ENCODE data around the gene PXDC1. TPM values are rescaled to one million over a fixed set of nuclear protein-coding genes. Genes with fewer than 3 reads are reported as not detected.

Gene PXDC1
- 0.88 TPM for polyA plus RNA-seq (2012; ENCODE audit: insufficient read length, low read depth)

DNA sequence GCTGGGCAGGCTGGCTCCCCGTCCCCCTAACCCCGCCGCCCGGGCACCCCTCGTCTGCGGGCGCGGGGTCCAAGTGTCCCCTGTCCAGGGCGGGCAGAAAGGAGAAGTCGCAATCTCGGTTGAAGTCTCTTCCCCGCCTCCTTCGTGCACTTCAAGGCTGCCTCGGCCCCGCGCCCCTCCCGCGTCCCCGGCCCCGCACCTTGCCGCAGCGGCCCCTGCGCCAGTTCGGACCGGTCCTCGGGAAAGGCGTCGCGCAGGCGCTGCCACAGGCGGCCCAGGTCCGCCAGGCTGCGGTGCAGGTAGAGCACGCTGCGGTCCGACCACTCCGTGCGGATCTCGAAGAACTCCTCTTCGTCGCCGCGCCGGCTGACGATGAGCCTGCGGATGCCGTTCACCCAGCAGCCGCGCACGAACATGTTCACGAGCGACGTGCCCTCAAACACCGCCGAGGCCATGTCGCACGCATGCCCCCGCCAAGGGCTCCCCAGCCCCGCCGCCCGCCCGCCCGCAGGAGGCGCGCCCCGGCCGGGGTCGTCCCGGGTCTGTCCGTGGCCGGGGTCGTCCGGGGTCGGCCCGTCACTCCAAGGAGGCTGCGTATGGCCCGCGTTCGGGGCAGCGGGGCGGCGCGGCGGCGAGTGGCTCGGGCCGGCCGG lies at the start of gene PXDC1:
Gene PXDC1, minus strand, starts transcription at position 637 of the 653 bp plus-strand sequence. Its CDS starts 182 bp downstream, at position 455.
- TF ChIP-seq FOXP2 (optimal IDR thresholded peaks at IDR 0.05; ENCODE audit: borderline replicate concordance, extremely low read depth, extremely low read length, insufficient read depth), result no peak
- TF ChIP-seq, protein P1, sequence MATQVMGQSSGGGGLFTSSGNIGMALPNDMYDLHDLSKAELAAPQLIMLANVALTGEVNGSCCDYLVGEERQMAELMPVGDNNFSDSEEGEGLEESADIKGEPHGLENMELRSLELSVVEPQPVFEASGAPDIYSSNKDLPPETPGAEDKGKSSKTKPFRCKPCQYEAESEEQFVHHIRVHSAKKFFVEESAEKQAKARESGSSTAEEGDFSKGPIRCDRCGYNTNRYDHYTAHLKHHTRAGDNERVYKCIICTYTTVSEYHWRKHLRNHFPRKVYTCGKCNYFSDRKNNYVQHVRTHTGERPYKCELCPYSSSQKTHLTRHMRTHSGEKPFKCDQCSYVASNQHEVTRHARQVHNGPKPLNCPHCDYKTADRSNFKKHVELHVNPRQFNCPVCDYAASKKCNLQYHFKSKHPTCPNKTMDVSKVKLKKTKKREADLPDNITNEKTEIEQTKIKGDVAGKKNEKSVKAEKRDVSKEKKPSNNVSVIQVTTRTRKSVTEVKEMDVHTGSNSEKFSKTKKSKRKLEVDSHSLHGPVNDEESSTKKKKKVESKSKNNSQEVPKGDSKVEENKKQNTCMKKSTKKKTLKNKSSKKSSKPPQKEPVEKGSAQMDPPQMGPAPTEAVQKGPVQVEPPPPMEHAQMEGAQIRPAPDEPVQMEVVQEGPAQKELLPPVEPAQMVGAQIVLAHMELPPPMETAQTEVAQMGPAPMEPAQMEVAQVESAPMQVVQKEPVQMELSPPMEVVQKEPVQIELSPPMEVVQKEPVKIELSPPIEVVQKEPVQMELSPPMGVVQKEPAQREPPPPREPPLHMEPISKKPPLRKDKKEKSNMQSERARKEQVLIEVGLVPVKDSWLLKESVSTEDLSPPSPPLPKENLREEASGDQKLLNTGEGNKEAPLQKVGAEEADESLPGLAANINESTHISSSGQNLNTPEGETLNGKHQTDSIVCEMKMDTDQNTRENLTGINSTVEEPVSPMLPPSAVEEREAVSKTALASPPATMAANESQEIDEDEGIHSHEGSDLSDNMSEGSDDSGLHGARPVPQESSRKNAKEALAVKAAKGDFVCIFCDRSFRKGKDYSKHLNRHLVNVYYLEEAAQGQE (IDR thresholded peaks at IDR 0.05; ENCODE audit: insufficient read depth in 1 of 2, low read depth in 2 of 2, low read length in 2 of 2), result no peak
- TF ChIP-seq SIN3A (IDR thresholded peaks at IDR 0.05; ENCODE audit: borderline replicate concordance, insufficient read depth, low read length), result no peak
- no peak for TF ChIP-seq TAF1 (IDR thresholded peaks at IDR 0.05; ENCODE audit: borderline replicate concordance, insufficient read depth, low read length)
- TF ChIP-seq POLR2AphosphoS5 (IDR thresholded peaks at IDR 0.05; ENCODE audit: low read depth, low read length), result no peak

GRCh38 chr6:3800850-3801591 lies 49.5 kb upstream of the PXDC1 start:
- TF ChIP-seq, protein P1 (IDR thresholded peaks at IDR 0.05; ENCODE audit: insufficient read depth in 1 of 2, low read depth in 2 of 2, low read length in 2 of 2), result no peak
- TF ChIP-seq FOXP2 (optimal IDR thresholded peaks at IDR 0.05; ENCODE audit: borderline replicate concordance, extremely low read depth, extremely low read length, insufficient read depth), result no peak
- no peak for TF ChIP-seq POLR2AphosphoS5 (IDR thresholded peaks at IDR 0.05; ENCODE audit: low read depth, low read length)
- TF ChIP-seq SIN3A (IDR thresholded peaks at IDR 0.05; ENCODE audit: borderline replicate concordance, insufficient read depth, low read length), result no peak
- no peak for TF ChIP-seq TAF1 (IDR thresholded peaks at IDR 0.05; ENCODE audit: borderline replicate concordance, insufficient read depth, low read length)

DNA sequence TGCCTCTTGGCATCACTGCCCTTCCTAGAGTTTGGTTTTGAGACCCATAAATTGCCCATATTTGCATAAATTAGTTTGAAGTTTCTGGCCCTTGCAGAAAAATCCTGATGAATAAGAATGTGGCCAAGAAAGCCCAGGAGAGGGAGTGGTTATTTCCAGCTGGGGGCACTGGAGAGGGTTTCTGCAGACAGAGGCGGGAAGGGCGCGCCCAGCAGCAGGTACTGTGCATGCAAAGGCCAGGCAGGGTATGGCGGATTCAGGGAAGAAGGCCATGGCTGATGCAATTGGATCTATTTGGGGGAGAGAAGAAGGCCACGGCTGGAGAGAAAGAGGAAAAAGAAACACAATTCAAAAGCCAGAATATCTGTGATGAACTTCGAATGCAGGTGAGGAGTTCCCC lies 48.2 kb upstream of the PXDC1 start:
- TF ChIP-seq TAF1 (IDR thresholded peaks at IDR 0.05; ENCODE audit: borderline replicate concordance, insufficient read depth, low read length) (no peak), POLR2AphosphoS5 (IDR thresholded peaks at IDR 0.05; ENCODE audit: low read depth, low read length) (no peak), SIN3A (IDR thresholded peaks at IDR 0.05; ENCODE audit: borderline replicate concordance, insufficient read depth, low read length) (no peak), FOXP2 (optimal IDR thresholded peaks at IDR 0.05; ENCODE audit: borderline replicate concordance, extremely low read depth, extremely low read length, insufficient read depth) (no peak)
- TF ChIP-seq, protein P1 (IDR thresholded peaks at IDR 0.05; ENCODE audit: insufficient read depth in 1 of 2, low read depth in 2 of 2, low read length in 2 of 2), result no peak

GRCh38 chr6:3798055-3798919 lies 46.8 kb upstream of the PXDC1 start:
- TF ChIP-seq SIN3A (IDR thresholded peaks at IDR 0.05; ENCODE audit: borderline replicate concordance, insufficient read depth, low read length) (no peak), POLR2AphosphoS5 (IDR thresholded peaks at IDR 0.05; ENCODE audit: low read depth, low read length) (no peak), TAF1 (IDR thresholded peaks at IDR 0.05; ENCODE audit: borderline replicate concordance, insufficient read depth, low read length) (no peak)
- TF ChIP-seq, protein P1 (IDR thresholded peaks at IDR 0.05; ENCODE audit: insufficient read depth in 1 of 2, low read depth in 2 of 2, low read length in 2 of 2), result no peak

Measured in PFSK-1 (cell line).